ENCODE data around the gene MARCO. TPM values are rescaled to one million over a fixed set of nuclear protein-coding genes. Genes with fewer than 3 reads are reported as not detected.

MARCO gene
- total RNA-seq, 3 donors from 2014 or later: 6.6 to 58.6 (median 6.9) TPM

DNA sequence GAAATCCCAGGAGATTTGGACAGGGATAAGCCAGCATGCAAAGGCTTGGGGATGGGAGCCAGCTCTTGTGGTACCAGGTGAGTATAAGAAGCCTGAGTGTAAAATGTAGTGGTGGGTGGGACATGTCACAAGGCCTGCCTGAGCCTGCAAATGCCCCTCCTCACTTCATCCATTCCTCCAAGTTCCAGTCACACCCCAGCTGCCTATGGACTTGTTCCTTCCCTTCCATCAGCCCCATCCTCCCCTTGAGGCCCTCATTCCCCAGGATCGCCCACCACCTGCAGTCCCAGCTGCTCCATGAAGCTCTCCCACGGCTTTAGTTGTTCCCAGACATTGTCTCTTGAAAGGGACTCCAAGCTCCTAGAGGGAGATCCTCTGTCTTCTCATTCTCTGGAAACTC, 81.5 kb downstream of the MARCO start:
- no peaks in the 10 kb centered on the region for H3K36me3 ChIP-seq
- H3K27ac ChIP-seq: no peak overlapping the region
- no peaks in the 10 kb centered on the region for H3K9me3 ChIP-seq
- H3K4me3 ChIP-seq: no peak overlapping the region
- TF ChIP-seq POLR2AphosphoS5 (IDR thresholded peaks at IDR 0.05) (no peak), POLR2A (IDR thresholded peaks at IDR 0.05) (no peak), CTCF (IDR thresholded peaks at IDR 0.05) (no peak)
- peaks cover 0 to 3% of the 10 kb centered on the region in 2 donors for H3K27me3 ChIP-seq
- no peaks in the 10 kb centered on the region for H3K4me1 ChIP-seq
- intact Hi-C loops (cut with DNase I; ENCODE audit: low total_unique reads): no loop called here
- no peak for DNase-seq (ENCODE audit: low spot score in 2 of 2)

DNA sequence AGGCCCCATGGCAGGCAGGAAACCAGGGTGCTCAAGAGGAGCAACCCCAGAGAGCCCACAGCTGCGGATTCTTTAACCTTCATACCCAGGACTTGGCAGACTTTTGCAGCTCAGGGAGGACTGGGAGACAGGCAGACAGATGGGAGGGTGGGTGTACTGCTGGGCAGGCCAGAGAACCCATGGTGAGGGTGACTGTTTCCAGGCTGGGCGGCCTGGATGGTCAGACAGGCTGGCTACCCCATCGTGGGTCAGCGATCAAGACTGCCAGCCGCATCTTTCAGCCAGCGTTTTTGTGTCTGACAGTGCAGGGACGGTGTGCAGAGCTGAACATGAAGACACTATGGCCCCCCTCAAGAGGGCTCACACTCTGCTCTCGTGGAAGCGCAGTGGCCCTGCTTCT, 82.2 kb downstream of the MARCO start:
- Histone ChIP-seq H3K36me3 (no peaks in the 10 kb centered on the region), H3K27ac (no peak overlapping the region), H3K9me3 (no peaks in the 10 kb centered on the region), H3K27me3 (peaks cover 0 to 3% of the 10 kb centered on the region in 2 donors), H3K4me3 (no peak overlapping the region), H3K4me1 (no peaks in the 10 kb centered on the region)
- no peak for DNase-seq (ENCODE audit: low spot score in 2 of 2)
- TF ChIP-seq POLR2AphosphoS5 (IDR thresholded peaks at IDR 0.05) (no peak), CTCF (IDR thresholded peaks at IDR 0.05) (no peak), POLR2A (IDR thresholded peaks at IDR 0.05) (no peak)
- intact Hi-C loops (cut with DNase I; ENCODE audit: low total_unique reads): no loop called here

GRCh38 chr2:119024568-119024967, 82.6 kb downstream of the MARCO start:
- intact Hi-C loops (cut with DNase I; ENCODE audit: low total_unique reads): no loop called here
- Histone ChIP-seq H3K27me3 (peaks cover 0 to 3% of the 10 kb centered on the region in 2 donors), H3K36me3 (no peaks in the 10 kb centered on the region), H3K9me3 (no peaks in the 10 kb centered on the region), H3K4me1 (no peaks in the 10 kb centered on the region), H3K27ac (no peak overlapping the region), H3K4me3 (no peak overlapping the region)
- no peak for TF ChIP-seq POLR2AphosphoS5 (IDR thresholded peaks at IDR 0.05)
- no peak for TF ChIP-seq CTCF (IDR thresholded peaks at IDR 0.05)
- no peak for TF ChIP-seq POLR2A (IDR thresholded peaks at IDR 0.05)
- no peak for DNase-seq (ENCODE audit: low spot score in 2 of 2)

- no peaks in the 10 kb centered on the region for H3K9me3 ChIP-seq
- H3K4me3 ChIP-seq: no peak overlapping the region
- no peak for DNase-seq (ENCODE audit: low spot score in 2 of 2)
- no peak overlapping the region for H3K27ac ChIP-seq
- intact Hi-C loops (cut with DNase I; ENCODE audit: low total_unique reads): no loop called here
- TF ChIP-seq CTCF (IDR thresholded peaks at IDR 0.05): no peak
- TF ChIP-seq POLR2AphosphoS5 (IDR thresholded peaks at IDR 0.05): no peak
- no peak for TF ChIP-seq POLR2A (IDR thresholded peaks at IDR 0.05)
- no peaks in the 10 kb centered on the region for H3K4me1 ChIP-seq
- H3K27me3 ChIP-seq: peaks cover 0 to 3% of the 10 kb centered on the region in 2 donors
- no peaks in the 10 kb centered on the region for H3K36me3 ChIP-seq
These were observed 83.0 kb downstream of the MARCO start for GRCh38 chr2:119025013-119025412.

DNA sequence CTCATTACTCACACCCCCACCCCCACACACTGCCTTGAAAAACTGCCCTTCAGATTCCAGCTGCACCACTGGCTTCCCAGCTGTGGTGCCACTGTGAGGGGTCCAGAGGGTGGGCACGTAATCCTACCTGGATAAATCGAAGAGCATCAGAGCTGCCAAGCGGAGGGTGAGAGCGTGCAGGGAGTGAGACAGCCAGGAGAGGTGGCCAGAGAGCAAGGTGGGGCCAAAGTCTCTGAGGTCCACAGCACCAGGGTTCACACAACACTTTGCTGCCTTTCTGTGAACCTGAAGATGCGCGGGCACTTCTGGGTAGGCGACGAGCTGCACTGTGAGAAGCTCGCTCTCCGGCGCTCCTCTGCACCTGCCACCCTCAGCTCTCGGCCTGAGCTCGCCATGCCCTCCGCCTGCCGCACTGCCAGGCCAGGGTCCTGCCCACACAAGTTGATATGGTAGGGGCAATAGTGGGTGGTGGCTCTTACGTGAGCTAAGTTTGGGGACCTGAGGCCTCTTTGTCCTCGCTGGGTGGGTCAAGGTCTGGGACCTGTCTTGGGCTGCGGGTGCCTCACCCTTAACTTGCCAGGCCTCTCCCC, 83.9 kb downstream of the MARCO start:
- no peak for DNase-seq (ENCODE audit: low spot score in 2 of 2)
- no peak overlapping the region for H3K4me3 ChIP-seq
- intact Hi-C loops (cut with DNase I; ENCODE audit: low total_unique reads): no loop called here
- H3K27ac ChIP-seq: no peak overlapping the region
- TF ChIP-seq POLR2A (IDR thresholded peaks at IDR 0.05): no peak
- TF ChIP-seq CTCF (IDR thresholded peaks at IDR 0.05): no peak
- no peak for TF ChIP-seq POLR2AphosphoS5 (IDR thresholded peaks at IDR 0.05)
- H3K4me1 ChIP-seq: no peaks in the 10 kb centered on the region
- H3K36me3 ChIP-seq: no peaks in the 10 kb centered on the region
- no peaks in the 10 kb centered on the region for H3K9me3 ChIP-seq
- peaks cover 0 to 3% of the 10 kb centered on the region in 2 donors for H3K27me3 ChIP-seq
